HG02938 (cell line): ENCODE results near the gene PGPEP1.
"Not testable (repeated sequence)": the region's sequence is repeated elsewhere in the genome, so short reads cannot be mapped to it uniquely, and the experiment has no call there.

Source experiments
- ATAC-seq: cut with Tn5 transposase; IDR thresholded peaks from one replicate; pipeline ENCODE4 v1.9.1; 2021; ENCODE audit warnings: mild to moderate bottlenecking, moderate library complexity; ENCODE audit not compliant: unreplicated experiment

Gene PGPEP1

GRCh38 chr19:18330868-18331267, 9.5 kb upstream of the PGPEP1 start:
- no peak for ATAC-seq

GRCh38 chr19:18332917-18333530, 7.4 kb upstream of the PGPEP1 start:
- ATAC-seq: no peak

GRCh38 chr19:18333680-18334079, 6.7 kb upstream of the PGPEP1 start:
- ATAC-seq: no peak

- no peak for ATAC-seq
Observed at GRCh38 chr19:18336121-18336520, 4.3 kb upstream of the PGPEP1 start.

GRCh38 chr19:18338541-18338940, 1.9 kb upstream of the PGPEP1 start:
- ATAC-seq: no peak

GRCh38 chr19:18339723-18340122, 675 bp upstream of the PGPEP1 start:
- no peak for ATAC-seq

GRCh38 chr19:18340990-18341868, 831 bp downstream of the PGPEP1 start:
- ATAC-seq: no peak

- ATAC-seq: no peak
Observed at GRCh38 chr19:18342090-18342632, 1.8 kb downstream of the PGPEP1 start.

- no peak for ATAC-seq
Observed at GRCh38 chr19:18344582-18344950, 4.2 kb downstream of the PGPEP1 start.

- ATAC-seq: no peak
Observed at GRCh38 chr19:18345296-18345695, 4.9 kb downstream of the PGPEP1 start.

GRCh38 chr19:18346091-18346490, 5.7 kb downstream of the PGPEP1 start:
- ATAC-seq: no peak

- ATAC-seq: no peak
Observed at GRCh38 chr19:18348171-18348570, 7.8 kb downstream of the PGPEP1 start.

- not testable (repeated sequence) for ATAC-seq
Observed at GRCh38 chr19:18348818-18349339, 8.5 kb downstream of the PGPEP1 start.

- ATAC-seq: no peak
Observed at GRCh38 chr19:18349524-18350128, 9.2 kb downstream of the PGPEP1 start.

GRCh38 chr19:18350490-18350889, 10.1 kb downstream of the PGPEP1 start:
- no peak for ATAC-seq

GRCh38 chr19:18351544-18351943, 11.1 kb downstream of the PGPEP1 start:
- ATAC-seq: no peak

- ATAC-seq: no peak
Observed at GRCh38 chr19:18353378-18354005, 13.1 kb downstream of the PGPEP1 start.

- ATAC-seq: not testable (repeated sequence)
Observed at GRCh38 chr19:18354743-18355142, 14.3 kb downstream of the PGPEP1 start.

- no peak for ATAC-seq
Observed at GRCh38 chr19:18357041-18357440, 16.6 kb downstream of the PGPEP1 start.

GRCh38 chr19:18361646-18362045, 21.2 kb downstream of the PGPEP1 start:
- ATAC-seq: no peak

GRCh38 chr19:18362934-18363542, 22.6 kb downstream of the PGPEP1 start:
- ATAC-seq: no peak
